Thyroid gland (tissue), 4 donors: ENCODE results near the gene ACSL3.

Experiments
- POLR2A ChIP-seq, 2 donors: fragments of 450-650 bp; IDR thresholded peaks; one replicate each; pipeline ENCODE4 v1.6.1; 2017; ENCODE audit warnings: antibody characterized with exemption in 2 of 2, mild to moderate bottlenecking in 2 of 2, moderate library complexity in 1 of 2
- TF ChIP-seq, protein P1 (sequence below), 6 experiments: fragments of 200-600 bp in 3 of 6; fragments of 450-650 bp in 3 of 6; sonication (generic) in 3 of 6; IDR thresholded peaks; one replicate each; pipeline ENCODE4 v1.5.1; 2016 to 2019; ENCODE audit warnings: antibody characterized with exemption in 6 of 6, mild to moderate bottlenecking in 2 of 6, inconsistent platforms in 1 of 6, moderate library complexity in 1 of 6

DNA sequence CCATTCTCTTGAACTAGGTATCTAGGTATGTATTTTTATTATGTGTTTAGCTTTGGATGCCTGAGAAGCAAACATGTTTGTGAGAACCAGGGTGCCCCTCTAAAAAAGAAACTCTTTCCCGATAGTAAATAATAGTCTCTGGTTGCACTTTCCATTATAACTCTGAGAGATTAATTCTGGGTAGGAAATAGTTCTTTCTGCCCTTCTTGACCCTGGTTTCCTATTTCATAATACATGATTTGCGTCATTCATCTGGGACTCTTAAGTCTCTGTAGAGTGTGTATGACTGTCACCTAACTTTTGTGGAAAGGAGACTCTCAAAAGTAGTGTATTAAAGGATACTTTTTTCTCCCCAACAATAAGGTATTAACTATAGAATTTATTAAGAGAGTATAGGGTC lies 31.5 kb downstream of the ACSL3 start:
- TF ChIP-seq POLR2A (IDR thresholded peaks at IDR 0.05), result no peak
- TF ChIP-seq, protein P1, sequence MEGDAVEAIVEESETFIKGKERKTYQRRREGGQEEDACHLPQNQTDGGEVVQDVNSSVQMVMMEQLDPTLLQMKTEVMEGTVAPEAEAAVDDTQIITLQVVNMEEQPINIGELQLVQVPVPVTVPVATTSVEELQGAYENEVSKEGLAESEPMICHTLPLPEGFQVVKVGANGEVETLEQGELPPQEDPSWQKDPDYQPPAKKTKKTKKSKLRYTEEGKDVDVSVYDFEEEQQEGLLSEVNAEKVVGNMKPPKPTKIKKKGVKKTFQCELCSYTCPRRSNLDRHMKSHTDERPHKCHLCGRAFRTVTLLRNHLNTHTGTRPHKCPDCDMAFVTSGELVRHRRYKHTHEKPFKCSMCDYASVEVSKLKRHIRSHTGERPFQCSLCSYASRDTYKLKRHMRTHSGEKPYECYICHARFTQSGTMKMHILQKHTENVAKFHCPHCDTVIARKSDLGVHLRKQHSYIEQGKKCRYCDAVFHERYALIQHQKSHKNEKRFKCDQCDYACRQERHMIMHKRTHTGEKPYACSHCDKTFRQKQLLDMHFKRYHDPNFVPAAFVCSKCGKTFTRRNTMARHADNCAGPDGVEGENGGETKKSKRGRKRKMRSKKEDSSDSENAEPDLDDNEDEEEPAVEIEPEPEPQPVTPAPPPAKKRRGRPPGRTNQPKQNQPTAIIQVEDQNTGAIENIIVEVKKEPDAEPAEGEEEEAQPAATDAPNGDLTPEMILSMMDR (IDR thresholded peaks at IDR 0.05), result no peak
